H9 (cell line): ENCODE data around the gene CD164. TPM values are rescaled to one million over a fixed set of nuclear protein-coding genes. Genes with fewer than 3 reads are reported as not detected.
A peak's percentile ranks its signal among the peaks of the same experiment; 100 is the strongest.

Source experiments
- DNase-seq: peaks from one replicate; pipeline ENCODE4 v3.0.0-alpha.2; 2017
- H2AFZ ChIP-seq: one replicate; pipeline ENCODE4 v1.6.1; 2013; ENCODE audit warnings: mild to moderate bottlenecking, low read length, control low read depth, moderate library complexity
- H2AK5ac ChIP-seq: 2 replicates; pipeline ENCODE4 v1.6.1; 2013; ENCODE audit warnings: low read length, control low read depth, mixed read lengths; ENCODE audit not compliant: insufficient read length
- H2BK120ac ChIP-seq: one replicate; pipeline ENCODE4 v1.6.1; 2013; ENCODE audit warnings: low read depth, mild to moderate bottlenecking, low read length, control low read depth, inconsistent platforms; ENCODE audit not compliant: poor library complexity, severe bottlenecking
- H2BK12ac ChIP-seq: 2 replicates; pipeline ENCODE4 v1.6.1; 2013; ENCODE audit warnings: low read length, control low read depth, mixed read lengths, low read depth; ENCODE audit not compliant: insufficient read length
- H2BK15ac ChIP-seq: 2 replicates; pipeline ENCODE4 v1.6.1; 2013; ENCODE audit warnings: low read depth, low read length, control low read depth
- H2BK20ac ChIP-seq: one replicate; pipeline ENCODE4 v1.6.1; 2013; ENCODE audit warnings: low read depth, mild to moderate bottlenecking, low read length, control low read depth, inconsistent platforms; ENCODE audit not compliant: poor library complexity, severe bottlenecking
- H2BK5ac ChIP-seq: 2 replicates; pipeline ENCODE4 v1.6.1; 2013; ENCODE audit warnings: low read length, control low read depth, mixed read lengths; ENCODE audit not compliant: insufficient read length
- H3K14ac ChIP-seq: 2 replicates; pipeline ENCODE4 v1.6.1; 2013; ENCODE audit warnings: low read length, control low read depth; ENCODE audit not compliant: insufficient read depth
- H3K18ac ChIP-seq: 2 replicates; pipeline ENCODE4 v1.6.1; 2013; ENCODE audit warnings: low read depth, mild to moderate bottlenecking, mixed read lengths, low read length, control low read depth; ENCODE audit not compliant: insufficient read length
- H3K23ac ChIP-seq: 2 replicates; pipeline ENCODE4 v1.6.1; 2013; ENCODE audit warnings: low read length, control low read depth, mixed read lengths, low read depth; ENCODE audit not compliant: insufficient read length
- H3K23me2 ChIP-seq: 2 replicates; pipeline ENCODE4 v1.6.1; 2013; ENCODE audit warnings: low read depth, mild to moderate bottlenecking, mixed read lengths, low read length, control low read depth; ENCODE audit not compliant: insufficient read length, poor library complexity, severe bottlenecking
- H3K27ac ChIP-seq: 2 replicates; pipeline ENCODE4 v1.5.1; 2013; ENCODE audit warnings: low read length, control low read depth, mixed read lengths, low read depth; ENCODE audit not compliant: insufficient read length
- H3K27me3 ChIP-seq: 2 replicates; pipeline ENCODE4 v1.6.1; 2013; ENCODE audit warnings: low read length, control low read depth, inconsistent platforms; ENCODE audit not compliant: insufficient read depth
- H3K4ac ChIP-seq: 2 replicates; pipeline ENCODE4 v1.6.1; 2013; ENCODE audit warnings: low read depth, mild to moderate bottlenecking, control low read depth, inconsistent platforms, low read length, moderate library complexity
- H3K4me1 ChIP-seq: 2 replicates; pipeline ENCODE4 v1.6.1; 2013; ENCODE audit warnings: low read length, control low read depth, inconsistent platforms; ENCODE audit not compliant: insufficient read depth
- H3K4me2 ChIP-seq: 2 replicates; pipeline ENCODE4 v1.6.1; 2013; ENCODE audit warnings: low read length, control low read depth, mixed read lengths; ENCODE audit not compliant: insufficient read length, insufficient read depth
- H3K56ac ChIP-seq: 2 replicates; pipeline ENCODE4 v1.6.1; 2013; ENCODE audit warnings: low read depth, mild to moderate bottlenecking, mixed read lengths, low read length, control low read depth; ENCODE audit not compliant: insufficient read length
- H3K79me1 ChIP-seq: 2 replicates; pipeline ENCODE4 v1.6.1; 2013; ENCODE audit warnings: low read depth, mild to moderate bottlenecking, moderate library complexity, low read length, control low read depth, inconsistent platforms; ENCODE audit not compliant: insufficient read depth, poor library complexity, severe bottlenecking
- H3K79me2 ChIP-seq: 2 replicates; pipeline ENCODE4 v1.6.1; 2013; ENCODE audit warnings: low read length, control low read depth, inconsistent platforms; ENCODE audit not compliant: insufficient read depth
- H3K9ac ChIP-seq: 2 replicates; pipeline ENCODE4 v1.6.1; 2013; ENCODE audit warnings: low read length, control low read depth, mixed read lengths; ENCODE audit not compliant: insufficient read length; ENCODE audit errors: extremely low read depth
- H3K9me3 ChIP-seq: one replicate; pipeline ENCODE4 v1.6.1; 2013; ENCODE audit warnings: low read depth, low read length, inconsistent platforms; ENCODE audit not compliant: control insufficient read depth
- H3T11ph ChIP-seq: one replicate; pipeline ENCODE4 v1.6.1; 2013; ENCODE audit warnings: mild to moderate bottlenecking, low read length, control low read depth, inconsistent platforms
- H4K20me1 ChIP-seq: one replicate; pipeline ENCODE4 v1.6.1; 2013; ENCODE audit not compliant: control insufficient read depth, insufficient read length, insufficient read depth
- H4K5ac ChIP-seq: 2 replicates; pipeline ENCODE4 v1.6.1; 2013; ENCODE audit warnings: low read depth, mild to moderate bottlenecking, mixed read lengths, low read length, control low read depth; ENCODE audit not compliant: insufficient read length
- H4K8ac ChIP-seq: replicated peaks from 2 replicates; pipeline ENCODE4 v1.6.1; 2013; ENCODE audit warnings: low read length, control low read depth, mixed read lengths, low read depth; ENCODE audit not compliant: insufficient read length
- H4K91ac ChIP-seq: 2 replicates; pipeline ENCODE4 v1.6.1; 2013; ENCODE audit warnings: low read depth, mild to moderate bottlenecking, moderate library complexity, mixed read lengths, low read length, control low read depth; ENCODE audit not compliant: insufficient read length
- H3K27ac Mint-ChIP-seq, 3 experiments: 2 replicates in 2 of 3; 3 replicates in 1 of 3; pipeline ENCODE4 v1.8.0; 2020 to 2021; ENCODE audit warnings: mixed read lengths in 3 of 3, mild to moderate bottlenecking in 1 of 3, moderate library complexity in 1 of 3
- H3K27me3 Mint-ChIP-seq: 2 replicates; pipeline ENCODE4 v1.8.0; 2021; ENCODE audit warnings: low read depth, mild to moderate bottlenecking, moderate library complexity, mixed read lengths
- H3K36me3 Mint-ChIP-seq, 3 experiments: 2 replicates in 2 of 3; 3 replicates in 1 of 3; pipeline ENCODE4 v1.8.0; 2020 to 2021; ENCODE audit warnings: low read depth in 3 of 3, mixed read lengths in 3 of 3; ENCODE audit not compliant: insufficient read depth in 1 of 3
- H3K4me1 Mint-ChIP-seq, 2 experiments: 2 replicates each; pipeline ENCODE4 v1.8.0; 2020; ENCODE audit warnings: mixed read lengths in 2 of 2
- H3K4me3 Mint-ChIP-seq, 2 experiments: 2 replicates in 1 of 2; 3 replicates in 1 of 2; pipeline ENCODE4 v1.8.0; 2020 to 2021; ENCODE audit warnings: mild to moderate bottlenecking in 2 of 2, mixed read lengths in 2 of 2, moderate library complexity in 1 of 2
- H3K9me3 Mint-ChIP-seq, 2 experiments: 2 replicates in 1 of 2; 3 replicates in 1 of 2; pipeline ENCODE4 v1.8.0; 2020; ENCODE audit warnings: mild to moderate bottlenecking in 2 of 2, mixed read lengths in 2 of 2, moderate library complexity in 1 of 2
- WGBS: extraction: QIAGEN DNeasy Blood & Tissue Kit; methylation state at CpG from one replicate; pipeline ENCODE4 v1.1.7; 2013; ENCODE audit warnings: missing lambda C conversion rate, low lambda C conversion rate, mixed read lengths; ENCODE audit not compliant: insufficient read length; ENCODE audit errors: extremely low coverage; 5-methylcytosine and 5-hydroxymethylcytosine counted together
- total RNA-seq: library from RNA; stranded (reverse); gene quantifications from 2 replicates; pipeline ENCODE4 v1.2.1, GENCODE V29; 2021
- TF ChIP-seq, protein P1 (sequence below): fragments of 200-600 bp; sonication (generic); conservative IDR thresholded peaks from 3 replicates; pipeline ENCODE4 v1.8.0; 2021; ENCODE audit warnings: antibody characterized with exemption, mild to moderate bottlenecking

CD164 gene
- total RNA-seq, 1 experiment from 2014 or later, result 130 TPM

DNA sequence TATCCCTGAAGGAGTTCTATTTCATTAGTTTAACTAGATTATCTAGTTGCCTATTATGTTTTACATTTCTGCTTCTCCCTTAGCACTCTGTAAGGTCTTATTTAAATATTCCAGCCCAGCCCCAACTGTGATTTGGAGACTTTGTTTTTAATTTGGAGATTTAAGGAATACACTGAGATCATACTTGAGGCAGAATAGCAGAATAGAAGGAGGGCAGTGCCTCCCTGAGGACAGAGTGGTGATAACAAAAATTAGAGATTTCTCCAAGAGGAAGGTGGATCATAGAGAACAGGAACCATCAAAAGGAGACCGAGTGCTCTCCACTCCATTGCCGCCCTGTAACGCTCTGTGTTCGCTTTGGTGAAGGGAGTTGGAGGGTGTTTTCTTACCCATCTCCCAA lies 14.8 kb upstream of the CD164 start:
- Histone ChIP-seq H3K14ac (no peak overlapping the region), H3K79me1 (no peaks in the 10 kb centered on the region), H3K56ac (no peak overlapping the region), H2BK20ac (no peak overlapping the region), H3K4ac (no peak overlapping the region), H4K20me1 (no peaks in the 10 kb centered on the region), H4K5ac (no peak overlapping the region), H3T11ph (no peak overlapping the region), H2BK120ac (no peak overlapping the region), H3K18ac (no peak overlapping the region), H4K8ac (no peak overlapping the region), H3K9ac (no peak overlapping the region), H3K27ac (no peak overlapping the region), H2BK15ac (no peak overlapping the region), H2BK12ac (no peak overlapping the region), H4K91ac (no peak overlapping the region), H3K4me2 (no peak overlapping the region), H3K79me2 (no peaks in the 10 kb centered on the region), H2BK5ac (no peak overlapping the region), H3K4me1 (no peaks in the 10 kb centered on the region), H3K9me3 (no peaks in the 10 kb centered on the region), H2AK5ac (no peak overlapping the region), H3K23me2 (no peaks in the 10 kb centered on the region), H3K23ac (no peak overlapping the region), H2AFZ (no peak overlapping the region), H3K27me3 (no peaks in the 10 kb centered on the region)
- Mint-ChIP-seq H3K27me3 (no peaks in the 10 kb centered on the region; the same call in 1 of the 2 replicates), H3K4me3 (no peak overlapping the region), H3K27ac (no peak overlapping the region), H3K4me1 (peaks cover 0 to 3% of the 10 kb centered on the region in 2 experiments; a peak in 1 of 4 replicates), H3K36me3 (no peaks in the 10 kb centered on the region), H3K9me3 (no peaks in the 10 kb centered on the region)
- TF ChIP-seq, protein P1, sequence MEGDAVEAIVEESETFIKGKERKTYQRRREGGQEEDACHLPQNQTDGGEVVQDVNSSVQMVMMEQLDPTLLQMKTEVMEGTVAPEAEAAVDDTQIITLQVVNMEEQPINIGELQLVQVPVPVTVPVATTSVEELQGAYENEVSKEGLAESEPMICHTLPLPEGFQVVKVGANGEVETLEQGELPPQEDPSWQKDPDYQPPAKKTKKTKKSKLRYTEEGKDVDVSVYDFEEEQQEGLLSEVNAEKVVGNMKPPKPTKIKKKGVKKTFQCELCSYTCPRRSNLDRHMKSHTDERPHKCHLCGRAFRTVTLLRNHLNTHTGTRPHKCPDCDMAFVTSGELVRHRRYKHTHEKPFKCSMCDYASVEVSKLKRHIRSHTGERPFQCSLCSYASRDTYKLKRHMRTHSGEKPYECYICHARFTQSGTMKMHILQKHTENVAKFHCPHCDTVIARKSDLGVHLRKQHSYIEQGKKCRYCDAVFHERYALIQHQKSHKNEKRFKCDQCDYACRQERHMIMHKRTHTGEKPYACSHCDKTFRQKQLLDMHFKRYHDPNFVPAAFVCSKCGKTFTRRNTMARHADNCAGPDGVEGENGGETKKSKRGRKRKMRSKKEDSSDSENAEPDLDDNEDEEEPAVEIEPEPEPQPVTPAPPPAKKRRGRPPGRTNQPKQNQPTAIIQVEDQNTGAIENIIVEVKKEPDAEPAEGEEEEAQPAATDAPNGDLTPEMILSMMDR, result peak; percentile 58; the same call in 2 of the 3 replicates
- no CpG with 5 or more reads among the region's 4 CpGs for WGBS
- DNase-seq, result no peak
